ENCODE measurements around the gene TSACC.
"Not testable (repeated sequence)": the region's sequence is repeated elsewhere in the genome, so short reads cannot be mapped to it uniquely, and the experiment has no call there.

Gene TSACC

GRCh38 chr1:156368157-156368658 lies 29.9 kb downstream of the TSACC start:
- no peak for DNase-seq (ENCODE audit: insufficient read length, low spot score)
- no peak for TF ChIP-seq CTCF (IDR thresholded peaks at IDR 0.05; ENCODE audit: insufficient read depth, missing control alignments)
- FAIRE-seq: no peak

GRCh38 chr1:156368889-156369684 lies 30.8 kb downstream of the TSACC start, which contains the start of gene RHBG:
Gene RHBG, plus strand, starts transcription at chr1:156369211. Its CDS starts 39 bp downstream, at chr1:156369250.
- FAIRE-seq (no peak), DNase-seq (ENCODE audit: insufficient read length, low spot score) (no peak)
- TF ChIP-seq CTCF (IDR thresholded peaks at IDR 0.05; ENCODE audit: insufficient read depth, missing control alignments): no peak

GRCh38 chr1:156369685-156370286 lies 31.5 kb downstream of the TSACC start:
- DNase-seq (ENCODE audit: insufficient read length, low spot score); FAIRE-seq: not testable (repeated sequence)

GRCh38 chr1:156371553-156372264 lies 33.4 kb downstream of the TSACC start:
- no peak for TF ChIP-seq CTCF (IDR thresholded peaks at IDR 0.05; ENCODE audit: insufficient read depth, missing control alignments)

GRCh38 chr1:156372265-156372586 lies 33.9 kb downstream of the TSACC start:
- no peak for DNase-seq (ENCODE audit: insufficient read length, low spot score)
- FAIRE-seq: no peak
- TF ChIP-seq CTCF (IDR thresholded peaks at IDR 0.05; ENCODE audit: insufficient read depth, missing control alignments): no peak

More at GRCh38 chr1:156371553-156372264, 33.4 kb downstream of the TSACC start:
- DNase-seq (ENCODE audit: insufficient read length, low spot score) (no peak), FAIRE-seq (no peak)

- no peak for FAIRE-seq
These were observed 34.5 kb downstream of the TSACC start for GRCh38 chr1:156372876-156373275.

More at GRCh38 chr1:156372876-156373275, 34.5 kb downstream of the TSACC start:
- no peak for TF ChIP-seq CTCF (IDR thresholded peaks at IDR 0.05; ENCODE audit: insufficient read depth, missing control alignments)
- no peak for DNase-seq (ENCODE audit: insufficient read length, low spot score)

Measured in D721Med (cell line).